ENCODE data around the gene KCTD16.

Gene KCTD16

GRCh38 chr5:144142139-144142823 is 28.4 kb upstream of the KCTD16 start:
- no peak for TF ChIP-seq ISL1 (CRISPR knock-in tag; IDR thresholded peaks at IDR 0.05)
- TF ChIP-seq GLIS3 (CRISPR knock-in tag; IDR thresholded peaks at IDR 0.05) = no peak
- no peak for TF ChIP-seq CSDC2 (CRISPR knock-in tag; IDR thresholded peaks at IDR 0.05)
- TF ChIP-seq ZNF8 (CRISPR knock-in tag; IDR thresholded peaks at IDR 0.05) = no peak
- no peak for TF ChIP-seq CREB5 (CRISPR knock-in tag; IDR thresholded peaks at IDR 0.05; ENCODE audit: low read depth)
- no peak for TF ChIP-seq PATZ1 (CRISPR knock-in tag; IDR thresholded peaks at IDR 0.05; ENCODE audit: borderline replicate concordance)
- TF ChIP-seq BACH2 (CRISPR knock-in tag; IDR thresholded peaks at IDR 0.05; ENCODE audit: borderline replicate concordance) = no peak
- TF ChIP-seq ZFP30 (CRISPR knock-in tag; IDR thresholded peaks at IDR 0.05) = no peak
- ATAC-seq = peak; percentile 99

- ATAC-seq = no peak
- TF ChIP-seq CSRNP3 (CRISPR knock-in tag; IDR thresholded peaks at IDR 0.05) (no peak), CREB5 (CRISPR knock-in tag; IDR thresholded peaks at IDR 0.05; ENCODE audit: low read depth) (no peak), OSR1 (CRISPR knock-in tag; IDR thresholded peaks at IDR 0.05) (no peak), ZFP30 (CRISPR knock-in tag; IDR thresholded peaks at IDR 0.05) (no peak), TCF4 (CRISPR knock-in tag; IDR thresholded peaks at IDR 0.05; ENCODE audit: borderline replicate concordance) (no peak), SNAI2 (CRISPR knock-in tag; IDR thresholded peaks at IDR 0.05) (no peak), POU6F1 (CRISPR knock-in tag; IDR thresholded peaks at IDR 0.05; ENCODE audit: borderline replicate concordance, low read depth) (no peak), ESRRG (CRISPR knock-in tag; IDR thresholded peaks at IDR 0.05) (no peak), GLIS3 (CRISPR knock-in tag; IDR thresholded peaks at IDR 0.05) (no peak), CSDC2 (CRISPR knock-in tag; IDR thresholded peaks at IDR 0.05) (no peak), ZFP3 (CRISPR knock-in tag; IDR thresholded peaks at IDR 0.05) (no peak)
Measured at GRCh38 chr5:144142824-144143162, 27.9 kb upstream of the KCTD16 start.

- TF ChIP-seq ZNF8 (CRISPR knock-in tag; IDR thresholded peaks at IDR 0.05) (no peak), ZFP3 (CRISPR knock-in tag; IDR thresholded peaks at IDR 0.05) (no peak), OSR1 (CRISPR knock-in tag; IDR thresholded peaks at IDR 0.05) (no peak), CSRNP3 (CRISPR knock-in tag; IDR thresholded peaks at IDR 0.05) (no peak), ZC3H10 (CRISPR knock-in tag; IDR thresholded peaks at IDR 0.05) (no peak), ZNF565 (CRISPR knock-in tag; conservative IDR thresholded peaks at IDR 0.05; ENCODE audit: low read depth) (no peak), ISL1 (CRISPR knock-in tag; IDR thresholded peaks at IDR 0.05) (no peak), GLIS3 (CRISPR knock-in tag; IDR thresholded peaks at IDR 0.05) (no peak), ESRRG (CRISPR knock-in tag; IDR thresholded peaks at IDR 0.05) (no peak), BACH2 (CRISPR knock-in tag; IDR thresholded peaks at IDR 0.05; ENCODE audit: borderline replicate concordance) (no peak), POU6F1 (CRISPR knock-in tag; IDR thresholded peaks at IDR 0.05; ENCODE audit: borderline replicate concordance, low read depth) (no peak), RARB (CRISPR knock-in tag; IDR thresholded peaks at IDR 0.05) (no peak), PATZ1 (CRISPR knock-in tag; IDR thresholded peaks at IDR 0.05; ENCODE audit: borderline replicate concordance) (no peak)
- ATAC-seq = no peak
Measured at GRCh38 chr5:144143625-144144024, 27.0 kb upstream of the KCTD16 start.
